GM12878 (cell line): ENCODE results near the gene POC1B. TPM values are rescaled to one million over a fixed set of nuclear protein-coding genes. Genes with fewer than 3 reads are reported as not detected.

Experiments
- ATAC-seq: fragments of 200-7000 bp; cut with Tn5 transposase; 3 replicates; pipeline ENCODE4 v1.9.1; 2020; ENCODE audit warnings: mild to moderate bottlenecking, moderate library complexity
- BruUV-seq: library from RNA; stranded (reverse); fragments of 400-500 nt; replicated peaks from 2 replicates; lab custom pipeline; 2021; lab: Mats Ljungman, UMichigan
- CTCF ChIA-PET: fragments of 300-600 bp; sonication (Branson Sonifier 250); formaldehyde crosslinking; extraction: SDS; loops from one replicate; lab custom pipeline; 2021; ENCODE audit warnings: inconsistent platforms; lab: Yijun Ruan, JAX
- POLR2A ChIA-PET: fragments of 350-600 bp; formaldehyde crosslinking; extraction: SDS; loops from one replicate; lab custom pipeline; 2021; ENCODE audit warnings: inconsistent platforms; lab: Charles Lee
- RAD21 ChIA-PET: fragments of 300-600 bp; sonication (Branson Sonifier 250); formaldehyde crosslinking; loops from one replicate; lab custom pipeline; 2023; ENCODE audit warnings: antibody characterized with exemption; ENCODE audit not compliant: unreplicated experiment; lab: Charles Lee
- SMC1A ChIA-PET: fragments of 300-600 bp; sonication (Branson Sonifier 250); formaldehyde crosslinking; loops from one replicate; lab custom pipeline; 2023; ENCODE audit not compliant: unreplicated experiment, uncharacterized antibody; lab: Charles Lee
- DNase-seq: peaks from one replicate; pipeline ENCODE4 v3.0.0-alpha.2; 2011; ENCODE audit warnings: low read depth, low spot score
- FAIRE-seq: peaks from 3 replicates; lab custom pipeline; 2011; peaks lifted over from hg19 to GRCh38; lab: Jason Lieb, UNC
- H2AFZ ChIP-seq: 2 replicates; pipeline ENCODE4 v1.6.0; 2011; ENCODE audit warnings: low read depth, low read length, control low read depth; ENCODE audit not compliant: control insufficient read depth
- H3K27ac ChIP-seq: 2 replicates; pipeline ENCODE4 v1.5.1; 2011; ENCODE audit warnings: control low read depth; ENCODE audit not compliant: control insufficient read depth, insufficient read depth
- H3K27me3 ChIP-seq, 2 experiments: replicated peaks in 1 of 2; 2 replicates each; pipeline versions ENCODE4 v1.6.0 to v1.6.1; 2011; ENCODE audit warnings: low read length in 1 of 2; ENCODE audit not compliant: control insufficient read depth in 2 of 2, insufficient read depth in 2 of 2
- H3K36me3 ChIP-seq, 2 experiments: 2 replicates each; pipeline ENCODE4 v1.5.1; 2011; ENCODE audit warnings: low read length in 1 of 2; ENCODE audit not compliant: control insufficient read depth in 2 of 2, insufficient read depth in 2 of 2
- H3K4me1 ChIP-seq: 2 replicates; pipeline ENCODE4 v1.6.1; 2011; ENCODE audit warnings: mild to moderate bottlenecking, low read length, moderate library complexity, mixed read lengths; ENCODE audit not compliant: control insufficient read depth, insufficient read depth
- H3K4me2 ChIP-seq: 2 replicates; pipeline ENCODE4 v1.6.0; 2011; ENCODE audit warnings: control low read depth; ENCODE audit not compliant: control insufficient read depth, insufficient read depth
- H3K4me3 ChIP-seq: fragments of 200-600 bp; sonication (generic); 2 replicates; pipeline ENCODE4 v1.5.1; 2016
- H3K79me2 ChIP-seq: 2 replicates; pipeline ENCODE4 v1.6.0; 2011; ENCODE audit warnings: low read length; ENCODE audit not compliant: control insufficient read depth, insufficient read depth
- H3K9ac ChIP-seq: 2 replicates; pipeline ENCODE4 v1.8.0; 2011; ENCODE audit warnings: low read length, control low read depth, mixed read lengths; ENCODE audit not compliant: control insufficient read depth, insufficient read depth
- H3K9me3 ChIP-seq: replicated peaks from 3 replicates; pipeline ENCODE4 v1.5.1; 2011; ENCODE audit warnings: mild to moderate bottlenecking, low read length; ENCODE audit not compliant: control insufficient read depth, insufficient read depth
- H4K20me1 ChIP-seq: 2 replicates; pipeline ENCODE4 v1.6.0; 2011; ENCODE audit not compliant: control insufficient read depth, insufficient read depth
- FOXK2 ChIP-seq: fragments of 450-650 bp; IDR thresholded peaks from 2 replicates; pipeline ENCODE4 v1.6.1; 2017; ENCODE audit warnings: mild to moderate bottlenecking, moderate library complexity
- IRF4 ChIP-seq: IDR thresholded peaks from 2 replicates; pipeline ENCODE4 v1.6.1; 2011; ENCODE audit warnings: low read depth, low read length
- IRF5 ChIP-seq: fragments of 450-650 bp; IDR thresholded peaks from 2 replicates; pipeline ENCODE4 v1.6.1; 2017; ENCODE audit warnings: borderline replicate concordance
- JUND ChIP-seq: IDR thresholded peaks from 2 replicates; pipeline ENCODE4 v1.6.1; 2012; ENCODE audit warnings: low read depth, mild to moderate bottlenecking, low read length, improper control_type of control experiment, moderate library complexity
- MXI1 ChIP-seq: fragments of 150-350 bp; IDR thresholded peaks from 2 replicates; pipeline ENCODE4 v1.6.1; 2011; ENCODE audit warnings: low read depth, mild to moderate bottlenecking, inconsistent platforms, low read length, improper control_type of control experiment
- MYB ChIP-seq: fragments of 150-350 bp; IDR thresholded peaks from 2 replicates; pipeline ENCODE4 v1.6.1; 2014; ENCODE audit warnings: mild to moderate bottlenecking, low read depth, low read length, borderline replicate concordance
- PAX8 ChIP-seq: fragments of 450-650 bp; IDR thresholded peaks from 2 replicates; pipeline ENCODE4 v1.6.1; 2017; ENCODE audit warnings: mild to moderate bottlenecking, moderate library complexity
- POLR2A ChIP-seq: IDR thresholded peaks from 2 replicates; pipeline ENCODE4 v1.6.1; 2011; ENCODE audit warnings: low read depth, mild to moderate bottlenecking, low read length
- RAD21 ChIP-seq: IDR thresholded peaks from 2 replicates; pipeline ENCODE4 v1.6.1; 2011; ENCODE audit warnings: mild to moderate bottlenecking, low read depth, low read length, moderate library complexity; ENCODE audit not compliant: insufficient read depth
- RFX5 ChIP-seq: IDR thresholded peaks from 2 replicates; pipeline ENCODE4 v1.6.1; 2011; ENCODE audit warnings: low read depth, low read length, improper control_type of control experiment
- SIN3A ChIP-seq: IDR thresholded peaks from 2 replicates; pipeline ENCODE4 v1.6.1; 2012; ENCODE audit warnings: low read depth, low read length, improper control_type of control experiment
- SP1 ChIP-seq: IDR thresholded peaks from one replicate; pipeline ENCODE4 v1.6.1; 2011; ENCODE audit warnings: low read depth, low read length
- SREBF1 ChIP-seq: IDR thresholded peaks from 2 replicates; pipeline ENCODE4 v1.6.1; 2012; ENCODE audit warnings: mild to moderate bottlenecking, low read length
- SUZ12 ChIP-seq: fragments of 200-600 bp; sonication (generic); IDR thresholded peaks from one replicate; pipeline ENCODE4 v1.6.1; 2018; ENCODE audit warnings: antibody characterized with exemption, mild to moderate bottlenecking; ENCODE audit not compliant: unreplicated experiment
- TARDBP ChIP-seq: IDR thresholded peaks from 2 replicates; pipeline ENCODE4 v1.6.1; 2016; ENCODE audit warnings: borderline replicate concordance
- ZNF274 ChIP-seq: IDR thresholded peaks from one replicate; pipeline ENCODE4 v1.8.0; 2011; ENCODE audit not compliant: insufficient read length, insufficient read depth
- WGBS: methylation state at CpG from one replicate; pipeline ENCODE4 v1.1.6; 2016; ENCODE audit warnings: low lambda C conversion rate; ENCODE audit not compliant: insufficient replicate concordance, insufficient coverage; ENCODE audit errors: missing lambda C conversion rate; 5-methylcytosine and 5-hydroxymethylcytosine counted together
- in situ Hi-C: fragments of 300-500 bp; cut with MboI; formaldehyde crosslinking; loops from 9 replicates; pipeline ENCODE4 v1.14.3; 2018; ENCODE audit warnings: mixed read lengths
- intact Hi-C: fragments of 100-400 bp; cut with micrococcal nuclease; formaldehyde crosslinking; loops from one replicate; pipeline ENCODE4 v1.14.2; 2022; ENCODE audit not compliant: unreplicated experiment
- polyA plus RNA-seq, 11 experiments: library from polyadenylated mRNA; depleted of rRNA in 4 of 11; unstranded in 6 of 11; stranded (reverse) in 5 of 11; fragments of >200 nt; fragmentation: Nextera tagmentation in 4 of 11; fragmentation: Illumina TruSeq in 1 of 11; extraction: Ambion mirVana in 4 of 11; extraction: Trizol in 1 of 11; gene quantifications; 1 replicate in 1 of 11; 2 replicates in 10 of 11; pipeline versions ENCODE4 v1.2.1 to v1.2.3, GENCODE V29; 2011 to 2016; ENCODE audit warnings: inconsistent platforms in 2 of 11, missing spikeins in 2 of 11, low read depth in 1 of 11
- total RNA-seq, 4 experiments: library from RNA; depleted of rRNA in 3 of 4; stranded (reverse); fragments of >200 nt in 3 of 4; fragmentation: Illumina TruSeq in 1 of 4; extraction: Trizol in 1 of 4; gene quantifications; 2 replicates each; pipeline versions ENCODE4 v1.2.1 to v1.2.3, GENCODE V29; 2013 to 2021
- TF ChIP-seq, protein P1 (sequence below): fragments of 450-650 bp; IDR thresholded peaks from 2 replicates; pipeline ENCODE4 v1.6.1; 2018; ENCODE audit warnings: borderline replicate concordance, mild to moderate bottlenecking; ENCODE audit not compliant: partially characterized antibody

The POC1B gene
- total and polyA plus RNA-seq, 10 of the 15 experiments (the other 5 are each of a cell fraction or from before 2014, with no cell fraction given): 4.4 to 17.8 (median 11.3) TPM

DNA sequence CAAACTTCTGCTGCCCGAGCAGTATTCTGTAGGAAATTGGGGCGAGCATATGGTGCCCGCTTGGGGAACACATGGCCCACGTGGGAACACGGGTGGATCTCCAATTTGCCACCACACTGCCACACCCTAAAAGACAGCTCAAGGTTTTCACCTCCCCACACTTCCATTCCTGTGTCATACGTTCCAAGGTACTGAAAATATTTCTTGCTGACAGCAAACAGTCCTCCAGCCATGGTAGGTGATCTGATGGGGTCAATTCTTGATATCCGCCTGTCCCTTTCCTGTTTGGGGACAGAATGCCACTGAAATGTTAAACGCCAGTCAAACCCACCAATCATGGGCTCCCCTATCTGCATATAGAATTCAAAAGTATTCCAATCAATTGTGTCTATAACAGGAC, 2.5 kb downstream of the POC1B start:
- BruUV-seq: no TSS peak
- DNase-seq (no peak), ATAC-seq (no peak), FAIRE-seq (no peak)
- ChIA-PET CTCF (interaction anchor here (0.6 to 11.4 kb wide), 3 partner anchors 15 to 355 kb away, joined by 3 to 176 read pairs (median 5); no protein-coding TSS in a partner anchor), POLR2A (interaction anchor here (1.1 kb wide), 1 partner anchor 26 kb away, joined by 3 read pairs; no protein-coding TSS in a partner anchor), SMC1A (interaction anchor here (0.6 to 2.2 kb wide), 3 partner anchors 52 to 1384 kb away, joined by 3 to 11 read pairs (median 4); no protein-coding TSS in a partner anchor), RAD21 (interaction anchor here (2.0 kb wide), 1 partner anchor 55 kb away, joined by 9 read pairs; no protein-coding TSS in a partner anchor)
- H3K9me3 ChIP-seq: no peaks in the 10 kb centered on the region
- H3K4me3 ChIP-seq: no peak overlapping the region
- TF ChIP-seq IRF4 (no peak), SUZ12 (no peak), SREBF1 (no peak), TARDBP (no peak), JUND (no peak), MYB (no peak), FOXK2 (no peak), PAX8 (no peak), RFX5 (no peak), POLR2A (no peak), MXI1 (no peak), IRF5 (no peak), SIN3A (no peak), ZNF274 (no peak), SP1 (no peak), RAD21 (no peak)
- TF ChIP-seq, protein P1, sequence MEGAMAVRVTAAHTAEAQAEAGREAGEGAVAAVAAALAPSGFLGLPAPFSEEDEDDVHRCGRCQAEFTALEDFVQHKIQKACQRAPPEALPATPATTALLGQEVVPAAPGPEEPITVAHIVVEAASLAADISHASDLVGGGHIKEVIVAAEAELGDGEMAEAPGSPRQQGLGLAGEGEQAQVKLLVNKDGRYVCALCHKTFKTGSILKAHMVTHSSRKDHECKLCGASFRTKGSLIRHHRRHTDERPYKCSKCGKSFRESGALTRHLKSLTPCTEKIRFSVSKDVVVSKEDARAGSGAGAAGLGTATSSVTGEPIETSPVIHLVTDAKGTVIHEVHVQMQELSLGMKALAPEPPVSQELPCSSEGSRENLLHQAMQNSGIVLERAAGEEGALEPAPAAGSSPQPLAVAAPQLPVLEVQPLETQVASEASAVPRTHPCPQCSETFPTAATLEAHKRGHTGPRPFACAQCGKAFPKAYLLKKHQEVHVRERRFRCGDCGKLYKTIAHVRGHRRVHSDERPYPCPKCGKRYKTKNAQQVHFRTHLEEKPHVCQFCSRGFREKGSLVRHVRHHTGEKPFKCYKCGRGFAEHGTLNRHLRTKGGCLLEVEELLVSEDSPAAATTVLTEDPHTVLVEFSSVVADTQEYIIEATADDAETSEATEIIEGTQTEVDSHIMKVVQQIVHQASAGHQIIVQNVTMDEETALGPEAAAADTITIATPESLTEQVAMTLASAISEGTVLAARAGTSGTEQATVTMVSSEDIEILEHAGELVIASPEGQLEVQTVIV: no peak
- H3K27ac ChIP-seq: no peak overlapping the region
- H3K4me1 ChIP-seq: peaks cover 14% of the 10 kb centered on the region
- no peak overlapping the region for H3K9ac ChIP-seq
- H3K36me3 ChIP-seq: no peaks in the 10 kb centered on the region
- H2AFZ ChIP-seq: no peak overlapping the region
- H3K27me3 ChIP-seq: no peaks in the 10 kb centered on the region
- no peaks in the 10 kb centered on the region for H4K20me1 ChIP-seq
- H3K79me2 ChIP-seq: peaks cover 14% of the 10 kb centered on the region
- WGBS: 83% methylated on average over 8 of the region's 8 CpGs
- H3K4me2 ChIP-seq: peak overlapping the region; percentile 88
- in situ Hi-C loops: loop anchor here (25.0 kb wide), 1 partner anchor 1386 kb away; the partner anchor contains the start of genes CEP290 and TMTC3
- intact Hi-C loops: loop anchor here (10.0 kb wide), 2 partner anchors 299 to 1379 kb away; partner anchors contain the start of genes CEP290 and TMTC3
